Left forelimb (tissue), 1 donor: ENCODE measurements around the gene TRAF1.

Experiments used
- DNase-seq: peaks from one replicate; pipeline ENCODE4 v3.0.0-alpha.2; 2018; ENCODE audit warnings: low spot score

The TRAF1 gene

GRCh38 chr9:120890320-120891244 lies 36.0 kb downstream of the TRAF1 start:
- DNase-seq = no peak

GRCh38 chr9:120889606-120890271 lies 36.9 kb downstream of the TRAF1 start:
- no peak for DNase-seq

GRCh38 chr9:120888626-120889025 lies 38.0 kb downstream of the TRAF1 start:
- no peak for DNase-seq

GRCh38 chr9:120886490-120886967 lies 40.1 kb downstream of the TRAF1 start:
- DNase-seq = no peak

- DNase-seq = no peak
Observed at GRCh38 chr9:120885958-120886357, 40.6 kb downstream of the TRAF1 start.

- DNase-seq = no peak
Observed at GRCh38 chr9:120885457-120885856, 41.1 kb downstream of the TRAF1 start.

- no peak for DNase-seq
Observed at GRCh38 chr9:120883608-120883996, 43.0 kb downstream of the TRAF1 start.

- no peak for DNase-seq
Observed at GRCh38 chr9:120882935-120883607, 43.5 kb downstream of the TRAF1 start.

GRCh38 chr9:120879446-120879845 lies 47.1 kb downstream of the TRAF1 start:
- DNase-seq = no peak

GRCh38 chr9:120878188-120879130 lies 48.1 kb downstream of the TRAF1 start:
- DNase-seq = no peak

GRCh38 chr9:120877276-120878034 lies 49.1 kb downstream of the TRAF1 start:
- DNase-seq = peak; percentile 85

- peak; percentile 76 for DNase-seq
Observed at GRCh38 chr9:120876842-120877240, 49.8 kb downstream of the TRAF1 start, which contains the start of gene PHF19. TSS of gene PHF19 (minus strand) at chr9:120877188. CDS start at chr9:120874741, 2,447 bp downstream.

- DNase-seq = peak; percentile 88
Observed at GRCh38 chr9:120875954-120876841, 50.4 kb downstream of the TRAF1 start.

GRCh38 chr9:120875643-120875953 lies 51.0 kb downstream of the TRAF1 start:
- DNase-seq = no peak

GRCh38 chr9:120875195-120875565 lies 51.4 kb downstream of the TRAF1 start:
- no peak for DNase-seq

GRCh38 chr9:120874226-120875194 lies 52.1 kb downstream of the TRAF1 start:
- no peak for DNase-seq

GRCh38 chr9:120873512-120873911 lies 53.1 kb downstream of the TRAF1 start:
- DNase-seq = no peak

- no peak for DNase-seq
Observed at GRCh38 chr9:120872791-120873502, 53.6 kb downstream of the TRAF1 start.
